HCT116 (cell line): ENCODE measurements around the gene SSH2. TPM values are rescaled to one million over a fixed set of nuclear protein-coding genes. Genes with fewer than 3 reads are reported as not detected.

Experiments
- ATAC-seq: fragments of 200-7000 bp; cut with Tn5 transposase; 2 replicates; pipeline ENCODE4 v1.9.1; 2020; ENCODE audit warnings: mild to moderate bottlenecking, moderate library complexity
- BruUV-seq: library from RNA; stranded (reverse); fragments of 400-500 nt; replicated peaks from 2 replicates; lab custom pipeline; 2021; lab: Mats Ljungman, UMichigan
- CTCF ChIA-PET: fragments of 300-600 bp; sonication (Branson Sonifier 250); formaldehyde crosslinking; loops from one replicate; lab custom pipeline; 2021; ENCODE audit warnings: antibody characterized with exemption; lab: Charles Lee
- POLR2A ChIA-PET: fragments of 300-600, 350-600 bp; sonication (Branson Sonifier 250); formaldehyde crosslinking; loops from one replicate; lab custom pipeline; 2021; ENCODE audit warnings: antibody characterized with exemption; lab: Charles Lee
- RAD21 ChIA-PET, 2 experiments: fragments of 300-600 bp; sonication (Branson Sonifier 250); formaldehyde crosslinking; loops; one replicate each; lab custom pipeline; 2023; ENCODE audit warnings: low total read pairs in 2 of 2; ENCODE audit not compliant: uncharacterized antibody in 2 of 2, unreplicated experiment in 2 of 2, low non-redundant PET in 1 of 2; lab: Charles Lee
- DNase-seq: peaks from one replicate; pipeline ENCODE4 v3.0.0-alpha.2; 2010; ENCODE audit warnings: low read depth, low spot score
- H2AFZ ChIP-seq: fragments of 200-600 bp; shearing (Covaris generic), sonication (generic); 2 replicates; pipeline ENCODE4 v1.6.1; 2017; ENCODE audit warnings: low read depth, mixed run types, mixed read lengths, antibody characterized with exemption, low read length; ENCODE audit not compliant: poor library complexity, severe bottlenecking
- H3K27ac ChIP-seq: 2 replicates; pipeline ENCODE4 v1.5.1; 2012; ENCODE audit warnings: low read depth, low read length
- H3K27me3 ChIP-seq: fragments of 200-600 bp; sonication (generic); 2 replicates; pipeline ENCODE4 v1.6.1; 2016; ENCODE audit warnings: mixed run types, low read length, mixed read lengths; ENCODE audit not compliant: insufficient read depth
- H3K36me3 ChIP-seq, 2 experiments: fragments of 200-500 bp in 1 of 2; fragments of 200-600 bp in 1 of 2; sonication (Bioruptor generic) in 1 of 2; sonication (generic) in 1 of 2; 2 replicates each; pipeline versions ENCODE4 v1.5.1 to v1.6.1; 2014 to 2016; ENCODE audit warnings: low read length in 2 of 2, inconsistent platforms in 1 of 2, mixed read lengths in 1 of 2, mixed run types in 1 of 2; ENCODE audit not compliant: insufficient read depth in 2 of 2, control insufficient read depth in 1 of 2
- H3K4me1 ChIP-seq, 2 experiments: fragments of 200-600 bp in 1 of 2; sonication (generic) in 1 of 2; 2 replicates each; pipeline versions ENCODE4 v1.5.1 to v1.6.1; 2012 to 2017; ENCODE audit warnings: low read length in 2 of 2, inconsistent platforms in 1 of 2, mild to moderate bottlenecking in 1 of 2, mixed read lengths in 1 of 2, mixed run types in 1 of 2, moderate library complexity in 1 of 2; ENCODE audit not compliant: insufficient read depth in 2 of 2, control insufficient read depth in 1 of 2
- H3K4me2 ChIP-seq: fragments of 200-600 bp; sonication (generic); 2 replicates; pipeline ENCODE4 v1.6.1; 2017; ENCODE audit warnings: mixed run types, low read length, mixed read lengths
- H3K4me3 ChIP-seq, 2 experiments: fragments of 200-600 bp in 1 of 2; sonication (generic) in 1 of 2; replicated peaks in 1 of 2; 2 replicates each; pipeline ENCODE4 v1.5.1; 2011 to 2016; ENCODE audit warnings: low read length in 2 of 2, control low read depth in 1 of 2, low read depth in 1 of 2, mild to moderate bottlenecking in 1 of 2, mixed read lengths in 1 of 2, mixed run types in 1 of 2
- H3K79me2 ChIP-seq: fragments of 200-600 bp; sonication (generic); 2 replicates; pipeline ENCODE4 v1.6.1; 2017; ENCODE audit warnings: mild to moderate bottlenecking, mixed run types, low read length, moderate library complexity, mixed read lengths; ENCODE audit not compliant: insufficient read depth
- H3K9ac ChIP-seq: fragments of 200-600 bp; sonication (generic); 2 replicates; pipeline ENCODE4 v1.6.1; 2016; ENCODE audit warnings: low read length, mixed read lengths
- H3K9me2 ChIP-seq: fragments of 200-600 bp; sonication (generic), shearing (Covaris generic); 2 replicates; pipeline ENCODE4 v1.6.1; 2017; ENCODE audit warnings: mixed run types, mild to moderate bottlenecking, moderate library complexity; ENCODE audit not compliant: insufficient read depth
- H3K9me3 ChIP-seq, 2 experiments: fragments of 200-500 bp in 1 of 2; fragments of 200-600 bp in 1 of 2; sonication (Bioruptor generic) in 1 of 2; sonication (generic) in 1 of 2; 2 replicates each; pipeline ENCODE4 v1.6.1; 2014 to 2017; ENCODE audit warnings: low read length in 2 of 2, mixed read lengths in 2 of 2, inconsistent platforms in 1 of 2, low read depth in 1 of 2, mild to moderate bottlenecking in 1 of 2, mixed run types in 1 of 2, moderate library complexity in 1 of 2; ENCODE audit not compliant: control insufficient read depth in 1 of 2, insufficient read depth in 1 of 2
- H4K20me1 ChIP-seq: fragments of 200-600 bp; sonication (generic), shearing (Covaris generic); 2 replicates; pipeline ENCODE4 v1.6.1; 2017; ENCODE audit warnings: mixed run types, mild to moderate bottlenecking, moderate library complexity; ENCODE audit not compliant: insufficient read depth
- ATF3 ChIP-seq: IDR thresholded peaks from 2 replicates; pipeline ENCODE4 v1.6.1; 2012
- CBX3 ChIP-seq: IDR thresholded peaks from 2 replicates; pipeline ENCODE4 v1.6.1; 2012; ENCODE audit warnings: low read depth
- CEBPB ChIP-seq: IDR thresholded peaks from 2 replicates; pipeline ENCODE4 v1.6.1; 2012; ENCODE audit warnings: low read depth
- CTCF ChIP-seq, 3 experiments: fragments of 200-600 bp in 1 of 3; sonication (generic) in 1 of 3; IDR thresholded peaks in 2 of 3; conservative IDR thresholded peaks in 1 of 3; 2 replicates each; pipeline ENCODE4 v1.5.1; 2012 to 2017; ENCODE audit warnings: low read depth in 2 of 3, low read length in 2 of 3, antibody characterized with exemption in 1 of 3, borderline replicate concordance in 1 of 3, control low read depth in 1 of 3, mild to moderate bottlenecking in 1 of 3, mixed read lengths in 1 of 3, mixed run types in 1 of 3, moderate library complexity in 1 of 3; ENCODE audit not compliant: insufficient read depth in 1 of 3
- EGR1 ChIP-seq: IDR thresholded peaks from 2 replicates; pipeline ENCODE4 v1.6.1; 2012; ENCODE audit warnings: low read depth
- ELF1 ChIP-seq: IDR thresholded peaks from 2 replicates; pipeline ENCODE4 v1.6.1; 2012; ENCODE audit warnings: low read depth, borderline replicate concordance
- EZH2 ChIP-seq: fragments of 200-600 bp; sonication (generic); IDR thresholded peaks from 2 replicates; pipeline ENCODE4 v1.6.1; 2017; ENCODE audit warnings: antibody characterized with exemption, mixed run types
- EZH2phosphoT487 ChIP-seq: fragments of 200-600 bp; IDR thresholded peaks from 2 replicates; pipeline ENCODE4 v1.6.1; 2018; ENCODE audit warnings: antibody characterized with exemption, borderline replicate concordance
- FOSL1 ChIP-seq: IDR thresholded peaks from 2 replicates; pipeline ENCODE4 v1.6.1; 2012; ENCODE audit warnings: low read depth
- JUND ChIP-seq: IDR thresholded peaks from 2 replicates; pipeline ENCODE4 v1.6.1; 2012
- POLR2AphosphoS5 ChIP-seq: IDR thresholded peaks from 2 replicates; pipeline ENCODE4 v1.6.1; 2011; ENCODE audit warnings: mild to moderate bottlenecking, low read depth, low read length, moderate library complexity
- REST ChIP-seq: IDR thresholded peaks from 2 replicates; pipeline ENCODE4 v1.6.1; 2012; ENCODE audit warnings: low read depth
- SIN3A ChIP-seq: IDR thresholded peaks from 2 replicates; pipeline ENCODE4 v1.6.1; 2012; ENCODE audit warnings: low read depth
- SP1 ChIP-seq: IDR thresholded peaks from 2 replicates; pipeline ENCODE4 v1.6.1; 2012; ENCODE audit warnings: low read depth
- SRF ChIP-seq: IDR thresholded peaks from 2 replicates; pipeline ENCODE4 v1.6.1; 2012; ENCODE audit warnings: low read depth
- TCF7L2 ChIP-seq: IDR thresholded peaks from 2 replicates; pipeline ENCODE4 v1.7.0; 2011; ENCODE audit warnings: borderline replicate concordance, inconsistent platforms; ENCODE audit not compliant: insufficient read depth, insufficient read length; ENCODE audit errors: extremely low read depth
- ZBTB33 ChIP-seq: IDR thresholded peaks from 2 replicates; pipeline ENCODE4 v1.6.1; 2011; ENCODE audit warnings: mild to moderate bottlenecking, low read length, moderate library complexity; ENCODE audit not compliant: insufficient replicate concordance; ENCODE audit errors: extremely low read depth
- ZFX ChIP-seq: fragments of 450-650 bp; IDR thresholded peaks from 2 replicates; pipeline ENCODE4 v1.6.1; 2017
- ZNF274 ChIP-seq: fragments of 200-500 bp; sonication (Bioruptor generic); IDR thresholded peaks from 2 replicates; pipeline ENCODE4 v1.6.1; 2014; ENCODE audit warnings: mild to moderate bottlenecking, low read depth, low read length, inconsistent platforms
- intact Hi-C: fragments of 100-400 bp; cut with micrococcal nuclease; formaldehyde crosslinking; loops from 2 replicates; pipeline ENCODE4 v1.10.0; 2022
- total RNA-seq: library from RNA; stranded (reverse); gene quantifications from one replicate; pipeline ENCODE4 v1.2.1, GENCODE V29; 2021; ENCODE audit not compliant: unreplicated experiment
- TF ChIP-seq, protein P1 (sequence below): IDR thresholded peaks from 2 replicates; pipeline ENCODE4 v1.6.1; 2012

Gene SSH2
- total RNA-seq, 1 experiment from 2014 or later, result 17.0 TPM

- DNase-seq (no peak), ATAC-seq (no peak)
- POLR2A ChIA-PET, result no interaction called here
- H4K20me1 ChIP-seq, result no peaks in the 10 kb centered on the region
- RAD21 ChIA-PET, result no interaction called here
- H3K9ac ChIP-seq, result no peak overlapping the region
- TF ChIP-seq ZFX, result no peak
- no peak for TF ChIP-seq ATF3
- no peak for TF ChIP-seq CTCF (IDR thresholded peaks at IDR 0.05 in 2 of 3, conservative IDR thresholded peaks at IDR 0.05 in 1 of 3; ENCODE audit: borderline replicate concordance in 1 of 3, insufficient read depth in 1 of 3, low read depth in 2 of 3, low read length in 2 of 3)
- TF ChIP-seq, protein P1, sequence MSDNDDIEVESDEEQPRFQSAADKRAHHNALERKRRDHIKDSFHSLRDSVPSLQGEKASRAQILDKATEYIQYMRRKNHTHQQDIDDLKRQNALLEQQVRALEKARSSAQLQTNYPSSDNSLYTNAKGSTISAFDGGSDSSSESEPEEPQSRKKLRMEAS, result no peak
- TF ChIP-seq EZH2, result no peak
- no peak for TF ChIP-seq POLR2AphosphoS5
- TF ChIP-seq SP1, result no peak
- TF ChIP-seq SIN3A, result no peak
- no peak for TF ChIP-seq CBX3
- no peak for TF ChIP-seq CEBPB
- TF ChIP-seq EZH2phosphoT487, result no peak
- TF ChIP-seq ZBTB33, result no peak
- no peak for TF ChIP-seq TCF7L2
- no peak for TF ChIP-seq ZNF274
- TF ChIP-seq ELF1, result no peak
- TF ChIP-seq FOSL1, result no peak
- TF ChIP-seq REST, result no peak
- no peak for TF ChIP-seq SRF
- TF ChIP-seq EGR1, result no peak
- TF ChIP-seq JUND, result no peak
- no peak overlapping the region for H3K4me3 ChIP-seq
- no peaks in the 10 kb centered on the region for H3K79me2 ChIP-seq
- no TSS peak for BruUV-seq
- no peaks in the 10 kb centered on the region for H3K9me3 ChIP-seq
- no peaks in the 10 kb centered on the region for H3K9me2 ChIP-seq
- CTCF ChIA-PET, result interaction anchor here (2.3 kb wide), 1 partner anchor 14 kb away, joined by 6 read pairs; no protein-coding TSS in a partner anchor
- no peak overlapping the region for H3K4me2 ChIP-seq
- no peaks in the 10 kb centered on the region for H3K36me3 ChIP-seq
- no peaks in the 10 kb centered on the region for H3K4me1 ChIP-seq
- intact Hi-C loops, result no loop called here
- no peak overlapping the region for H2AFZ ChIP-seq
- no peak overlapping the region for H3K27ac ChIP-seq
- no peaks in the 10 kb centered on the region for H3K27me3 ChIP-seq
Measured at GRCh38 chr17:29793501-29793900, 136.5 kb downstream of the SSH2 start.
